Mesothelial cell of epicardium (in vitro differentiated cells): ENCODE results near the gene NSD1. TPM values are rescaled to one million over a fixed set of nuclear protein-coding genes. Genes with fewer than 3 reads are reported as not detected.
A peak's percentile ranks its signal among the peaks of the same experiment; 100 is the strongest.

Experiments
- DNase-seq, 2 experiments: peaks; one replicate each; pipeline ENCODE4 v3.0.0; 2021; ENCODE audit warnings: low spot score in 2 of 2; ENCODE audit not compliant: unreplicated experiment in 2 of 2
- H3K27ac Mint-ChIP-seq: 2 replicates; pipeline ENCODE4 v1.8.0; 2021; ENCODE audit warnings: mixed read lengths
- H3K27me3 Mint-ChIP-seq: 2 replicates; pipeline ENCODE4 v1.8.0; 2021; ENCODE audit warnings: low read depth, mixed read lengths
- H3K36me3 Mint-ChIP-seq: 2 replicates; pipeline ENCODE4 v1.8.0; 2021; ENCODE audit warnings: mixed read lengths
- H3K4me1 Mint-ChIP-seq: 2 replicates; pipeline ENCODE4 v1.8.0; 2021; ENCODE audit warnings: mixed read lengths
- H3K4me3 Mint-ChIP-seq: 2 replicates; pipeline ENCODE4 v1.8.0; 2021; ENCODE audit warnings: mild to moderate bottlenecking, moderate library complexity, mixed read lengths
- H3K9me3 Mint-ChIP-seq: 2 replicates; pipeline ENCODE4 v1.8.0; 2021; ENCODE audit warnings: mixed read lengths
- total RNA-seq: library from RNA; stranded (reverse); gene quantifications from 3 replicates; pipeline ENCODE4 v1.2.1, GENCODE V29; 2021
- TF ChIP-seq, protein P1 (sequence below): fragments of 200-600 bp; sonication (generic); IDR thresholded peaks from one replicate; pipeline ENCODE4 v1.5.0; 2021; ENCODE audit warnings: antibody characterized with exemption; ENCODE audit not compliant: unreplicated experiment

The NSD1 gene
- total RNA-seq, 1 donor from 2014 or later, result 164 TPM

DNA sequence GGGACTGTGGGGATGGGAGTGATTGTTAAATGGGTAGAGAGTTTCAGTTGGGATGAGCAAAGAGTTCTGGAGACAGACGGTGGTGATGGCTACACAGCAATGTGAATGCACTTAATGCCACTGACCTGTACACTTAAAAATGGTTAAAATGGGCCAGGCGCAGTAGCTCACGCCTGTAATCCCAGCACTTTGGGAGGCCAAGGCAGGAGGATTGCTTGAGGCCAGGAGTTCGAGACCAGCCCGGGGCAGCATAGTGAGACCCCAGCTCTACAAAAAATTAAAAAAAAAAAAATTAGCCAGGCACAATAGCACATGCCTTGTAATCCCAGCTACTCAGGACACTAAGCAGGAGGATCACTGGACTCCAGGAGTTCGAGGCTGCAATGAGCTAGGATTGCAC is 210.2 kb downstream of the NSD1 start:
- Mint-ChIP-seq H3K9me3 (no peaks in the 10 kb centered on the region), H3K4me1 (peaks cover 2% of the 10 kb centered on the region), H3K27ac (no peak overlapping the region), H3K4me3 (no peak overlapping the region), H3K36me3 (peaks cover 22% of the 10 kb centered on the region), H3K27me3 (no peaks in the 10 kb centered on the region)
- no peak for DNase-seq
- TF ChIP-seq, protein P1, sequence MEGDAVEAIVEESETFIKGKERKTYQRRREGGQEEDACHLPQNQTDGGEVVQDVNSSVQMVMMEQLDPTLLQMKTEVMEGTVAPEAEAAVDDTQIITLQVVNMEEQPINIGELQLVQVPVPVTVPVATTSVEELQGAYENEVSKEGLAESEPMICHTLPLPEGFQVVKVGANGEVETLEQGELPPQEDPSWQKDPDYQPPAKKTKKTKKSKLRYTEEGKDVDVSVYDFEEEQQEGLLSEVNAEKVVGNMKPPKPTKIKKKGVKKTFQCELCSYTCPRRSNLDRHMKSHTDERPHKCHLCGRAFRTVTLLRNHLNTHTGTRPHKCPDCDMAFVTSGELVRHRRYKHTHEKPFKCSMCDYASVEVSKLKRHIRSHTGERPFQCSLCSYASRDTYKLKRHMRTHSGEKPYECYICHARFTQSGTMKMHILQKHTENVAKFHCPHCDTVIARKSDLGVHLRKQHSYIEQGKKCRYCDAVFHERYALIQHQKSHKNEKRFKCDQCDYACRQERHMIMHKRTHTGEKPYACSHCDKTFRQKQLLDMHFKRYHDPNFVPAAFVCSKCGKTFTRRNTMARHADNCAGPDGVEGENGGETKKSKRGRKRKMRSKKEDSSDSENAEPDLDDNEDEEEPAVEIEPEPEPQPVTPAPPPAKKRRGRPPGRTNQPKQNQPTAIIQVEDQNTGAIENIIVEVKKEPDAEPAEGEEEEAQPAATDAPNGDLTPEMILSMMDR, result no peak

DNA sequence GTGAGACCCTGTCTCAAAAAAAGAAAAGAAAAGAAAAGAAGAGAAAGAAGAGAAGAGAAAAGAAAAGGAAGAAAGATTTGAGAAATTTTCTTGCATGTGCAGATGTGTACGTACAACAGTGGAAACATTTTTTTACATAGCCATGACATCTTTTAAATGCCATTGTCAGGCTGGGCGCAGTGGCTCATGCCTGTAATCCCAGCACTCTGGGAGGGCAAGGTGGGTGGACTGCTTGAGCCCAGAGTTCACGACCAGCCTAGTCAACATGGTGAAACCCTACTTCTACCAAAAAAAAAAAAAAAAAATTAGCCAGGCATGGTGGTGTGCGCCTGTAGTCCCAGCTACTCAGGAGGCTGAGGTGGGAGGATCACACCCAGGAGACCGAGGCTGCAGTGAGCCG is 211.3 kb downstream of the NSD1 start:
- Mint-ChIP-seq H3K27me3 (no peaks in the 10 kb centered on the region), H3K4me3 (no peak overlapping the region), H3K36me3 (peaks cover 21% of the 10 kb centered on the region), H3K9me3 (no peaks in the 10 kb centered on the region), H3K27ac (no peak overlapping the region), H3K4me1 (peaks cover 12% of the 10 kb centered on the region)
- TF ChIP-seq, protein P1, result no peak
- no peak for DNase-seq

DNA sequence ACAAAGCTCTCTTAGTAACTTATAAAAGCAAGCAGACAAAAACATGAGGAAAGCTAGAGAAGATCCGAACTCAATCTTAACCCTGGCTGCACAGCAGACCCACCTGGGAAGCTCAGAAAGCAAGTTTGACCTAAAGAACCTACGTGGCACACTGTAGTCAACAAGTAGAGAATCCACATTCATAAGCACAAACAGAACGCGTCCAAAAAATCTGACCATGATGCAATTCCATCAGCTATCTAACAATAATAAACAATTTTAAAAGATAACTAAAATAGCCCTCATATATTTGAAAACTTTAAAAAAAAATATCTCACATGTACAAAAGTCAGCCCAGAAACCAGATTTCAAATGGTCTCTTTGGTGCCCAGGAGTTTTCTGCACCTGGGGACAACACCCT is 213.2 kb downstream of the NSD1 start:
- DNase-seq, result no peak
- TF ChIP-seq, protein P1, result no peak
- Mint-ChIP-seq H3K4me1 (peaks cover 24% of the 10 kb centered on the region), H3K27ac (no peak overlapping the region), H3K9me3 (no peaks in the 10 kb centered on the region), H3K4me3 (no peak overlapping the region), H3K36me3 (peaks cover 12% of the 10 kb centered on the region), H3K27me3 (no peaks in the 10 kb centered on the region)

DNA sequence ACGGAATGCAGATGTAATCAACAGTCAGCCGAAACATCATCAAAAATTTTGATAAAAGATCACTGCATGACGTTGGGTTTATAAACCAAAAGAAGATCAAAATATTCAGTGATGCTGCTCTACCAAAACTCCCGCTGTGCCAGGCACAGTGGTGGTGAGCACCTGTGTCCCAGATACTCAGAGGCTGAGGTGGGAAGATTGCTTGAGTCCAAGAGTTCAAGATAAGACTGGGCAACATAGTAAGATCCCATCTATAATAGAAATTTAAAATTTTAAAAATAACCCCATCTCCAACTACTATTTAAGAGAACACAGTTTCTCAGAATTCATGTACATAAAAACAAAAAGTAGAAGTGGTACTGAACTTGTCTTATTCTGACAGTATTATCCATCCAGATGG is 214.1 kb downstream of the NSD1 start:
- Mint-ChIP-seq H3K36me3 (peaks cover 11% of the 10 kb centered on the region), H3K27ac (no peak overlapping the region), H3K4me3 (no peak overlapping the region), H3K9me3 (no peaks in the 10 kb centered on the region), H3K27me3 (no peaks in the 10 kb centered on the region), H3K4me1 (peaks cover 27% of the 10 kb centered on the region)
- DNase-seq, result no peak
- TF ChIP-seq, protein P1, result no peak

DNA sequence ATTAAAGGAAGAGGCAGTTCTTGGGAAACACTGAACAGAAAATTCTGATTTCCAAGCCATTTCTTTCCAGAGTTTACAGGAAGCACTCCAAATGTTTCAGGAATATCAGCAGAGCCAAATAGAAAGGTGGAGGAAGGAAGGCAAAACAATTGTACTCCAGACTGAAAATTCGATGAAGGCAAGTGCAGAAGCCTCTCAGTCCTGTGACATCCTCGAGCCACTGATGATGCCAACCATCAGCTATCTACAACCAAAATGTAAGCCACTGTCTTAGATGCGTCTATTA is 215.7 kb downstream of the NSD1 start:
- Mint-ChIP-seq H3K4me1 (peaks cover 27% of the 10 kb centered on the region), H3K27me3 (peaks cover 2% of the 10 kb centered on the region), H3K27ac (no peak overlapping the region), H3K9me3 (no peaks in the 10 kb centered on the region), H3K4me3 (peak overlapping the region; percentile 100), H3K36me3 (peaks cover 7% of the 10 kb centered on the region)
- no peak for DNase-seq
- TF ChIP-seq, protein P1, result no peak

DNA sequence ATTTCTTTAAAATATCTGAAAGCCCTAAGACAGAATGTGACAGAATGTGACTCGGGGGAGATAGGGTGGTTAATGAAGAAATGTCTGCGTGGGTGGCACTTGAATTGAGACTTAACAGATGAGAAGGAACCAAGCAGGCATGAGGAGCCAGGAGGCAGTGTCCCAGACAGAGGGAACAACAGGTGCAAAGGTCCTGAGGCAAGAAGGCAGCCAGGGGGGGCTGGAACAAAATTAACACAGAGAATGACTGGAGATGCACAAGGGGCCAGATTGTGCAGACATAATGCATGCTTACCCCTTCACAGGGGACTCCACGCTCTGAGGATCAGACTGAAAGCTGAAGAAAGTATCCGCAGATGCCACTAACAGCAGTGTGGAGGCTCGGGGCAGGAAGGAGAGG is 216.2 kb downstream of the NSD1 start:
- no peak for DNase-seq
- Mint-ChIP-seq H3K9me3 (peaks cover 4% of the 10 kb centered on the region), H3K27ac (peak overlapping the region; percentile 50), H3K27me3 (peaks cover 6% of the 10 kb centered on the region), H3K4me1 (peaks cover 27% of the 10 kb centered on the region), H3K4me3 (peak overlapping the region; percentile 100), H3K36me3 (peaks cover 7% of the 10 kb centered on the region)
- TF ChIP-seq, protein P1, result no peak

Other genes starting within 250 kb of the NSD1 start
- 0.18 to 0.60 TPM (median 0.29 TPM) in 3 replicates for gene HK3, start 234.4 kb upstream of the NSD1 start, total RNA-seq
- gene UIMC1, start 127.0 kb upstream of the NSD1 start, total RNA-seq, result 45.2 to 49.8 TPM (median 45.2 TPM) in 3 replicates
- gene ZNF346, start 111.1 kb upstream of the NSD1 start, total RNA-seq, result 42.3 to 48.6 TPM (median 46.9 TPM) in 3 replicates
- gene FGFR4, start 46.9 kb upstream of the NSD1 start, total RNA-seq, result 4.7 to 8.0 TPM (median 5.9 TPM) in 3 replicates
- 28.3 to 31.8 TPM (median 30.3 TPM) in 3 replicates for gene RAB24, start 169.9 kb downstream of the NSD1 start, total RNA-seq
- 80.5 to 89.8 TPM (median 81.2 TPM) in 3 replicates for gene PRELID1, start 170.0 kb downstream of the NSD1 start, total RNA-seq
- 18.4 to 19.8 TPM (median 19.2 TPM) in 3 replicates for gene MXD3, start 178.1 kb downstream of the NSD1 start, total RNA-seq
- 85.4 to 87.2 TPM (median 87.0 TPM) in 3 replicates for gene LMAN2, start 217.9 kb downstream of the NSD1 start, total RNA-seq
- 13.5 to 16.1 TPM (median 14.1 TPM) in 3 replicates for gene RGS14, start 224.2 kb downstream of the NSD1 start, total RNA-seq